H1 (cell line): ENCODE results near the gene WDR59. TPM values are rescaled to one million over a fixed set of nuclear protein-coding genes. Genes with fewer than 3 reads are reported as not detected.

Experiments
- CTCF ChIA-PET: fragments of 300-600 bp; sonication (Branson Sonifier 250); formaldehyde crosslinking; loops from one replicate; lab custom pipeline; 2021; ENCODE audit not compliant: partially characterized antibody; lab: Charles Lee
- POLR2A ChIA-PET: fragments of 300-600 bp; sonication (Branson Sonifier 250); formaldehyde crosslinking; loops from one replicate; lab custom pipeline; 2021; ENCODE audit warnings: inconsistent platforms; ENCODE audit not compliant: partially characterized antibody; lab: Charles Lee
- DNase-seq, 2 experiments: peaks; one replicate each; pipeline versions ENCODE4 v3.0.0 to v3.0.0-alpha.2; 2010 to 2022; ENCODE audit warnings: low spot score in 2 of 2, low read depth in 1 of 2, mixed read lengths in 1 of 2
- FAIRE-seq: peaks from 2 replicates; lab custom pipeline; 2011; peaks lifted over from hg19 to GRCh38; lab: Jason Lieb, UNC
- H2AFZ ChIP-seq: 2 replicates; pipeline ENCODE4 v1.8.1; 2012; ENCODE audit warnings: low read length, inconsistent platforms
- H2AK5ac ChIP-seq: 2 replicates; pipeline ENCODE4 v1.6.1; 2013; ENCODE audit warnings: low read depth, low read length
- H2BK120ac ChIP-seq: replicated peaks from 2 replicates; pipeline ENCODE3; 2013; ENCODE audit warnings: low read depth, low read length, inconsistent platforms
- H2BK12ac ChIP-seq: 2 replicates; pipeline ENCODE4 v1.6.1; 2013; ENCODE audit warnings: low read depth, low read length
- H2BK15ac ChIP-seq: 2 replicates; pipeline ENCODE4 v1.6.1; 2013; ENCODE audit warnings: low read length
- H2BK20ac ChIP-seq: 2 replicates; pipeline ENCODE4 v1.6.1; 2013; ENCODE audit warnings: low read length
- H2BK5ac ChIP-seq: 2 replicates; pipeline ENCODE4 v1.6.1; 2013; ENCODE audit warnings: low read depth, low read length
- H3K14ac ChIP-seq: 2 replicates; pipeline ENCODE4 v1.6.1; 2013; ENCODE audit warnings: inconsistent platforms; ENCODE audit not compliant: insufficient read length
- H3K18ac ChIP-seq: 2 replicates; pipeline ENCODE4 v1.6.1; 2013; ENCODE audit warnings: low read length; ENCODE audit errors: extremely low read depth
- H3K23ac ChIP-seq: 2 replicates; pipeline ENCODE4 v1.6.1; 2013; ENCODE audit warnings: inconsistent platforms; ENCODE audit not compliant: insufficient read length
- H3K23me2 ChIP-seq: 2 replicates; pipeline ENCODE4 v1.6.1; 2013; ENCODE audit warnings: low read depth, low read length
- H3K27ac ChIP-seq: 2 replicates; pipeline ENCODE4 v1.6.1; 2011; ENCODE audit warnings: low read depth, low read length, inconsistent platforms
- H3K27me3 ChIP-seq, 4 experiments: replicated peaks in 1 of 4; 1 replicate in 1 of 4; 2 replicates in 3 of 4; pipeline versions ENCODE4 v1.6.1 to v1.8.1; 2011 to 2013; ENCODE audit warnings: low read length in 3 of 4, mild to moderate bottlenecking in 3 of 4, inconsistent platforms in 2 of 4, mixed read lengths in 2 of 4, moderate library complexity in 1 of 4; ENCODE audit not compliant: control insufficient read depth in 3 of 4, insufficient read depth in 3 of 4; ENCODE audit errors: extremely low read depth in 1 of 4
- H3K36me3 ChIP-seq, 4 experiments: 2 replicates each; pipeline versions ENCODE4 v1.6.1 to v1.8.1; 2011 to 2013; ENCODE audit warnings: mild to moderate bottlenecking in 4 of 4, low read length in 3 of 4, moderate library complexity in 2 of 4, control low read depth in 1 of 4, inconsistent platforms in 1 of 4; ENCODE audit not compliant: insufficient read depth in 4 of 4, control insufficient read depth in 2 of 4
- H3K4ac ChIP-seq: replicated peaks from 2 replicates; pipeline ENCODE3; 2013; ENCODE audit warnings: low read length, low read depth, mixed read lengths, inconsistent platforms; ENCODE audit not compliant: insufficient read length
- H3K4me1 ChIP-seq, 4 experiments: replicated peaks in 1 of 4; 1 replicate in 1 of 4; 2 replicates in 3 of 4; pipeline versions ENCODE4 v1.6.1 to v1.8.1; 2011 to 2013; ENCODE audit warnings: low read length in 3 of 4, inconsistent platforms in 2 of 4, mixed read lengths in 1 of 4; ENCODE audit not compliant: insufficient read depth in 4 of 4, control insufficient read depth in 3 of 4
- H3K4me2 ChIP-seq, 2 experiments: 2 replicates each; pipeline versions ENCODE4 v1.6.1 to v1.8.1; 2011 to 2013; ENCODE audit warnings: low read depth in 2 of 2, low read length in 2 of 2, control low read depth in 1 of 2, inconsistent platforms in 1 of 2, mild to moderate bottlenecking in 1 of 2; ENCODE audit not compliant: insufficient read depth in 1 of 2
- H3K4me3 ChIP-seq, 4 experiments: fragments of 200-600, 300-600 bp in 1 of 4; sonication (generic), shearing (Covaris generic), sonication (Bioruptor Twin) in 1 of 4; 2 replicates each; pipeline versions ENCODE4 v1.5.1 to v1.8.1; 2011 to 2016; ENCODE audit warnings: low read length in 4 of 4, low read depth in 3 of 4, control low read depth in 2 of 4, inconsistent platforms in 2 of 4, mild to moderate bottlenecking in 2 of 4, mixed read lengths in 1 of 4, moderate library complexity in 1 of 4; ENCODE audit not compliant: insufficient read depth in 2 of 4; ENCODE audit errors: extremely low read depth in 1 of 4
- H3K56ac ChIP-seq: replicated peaks from 2 replicates; pipeline ENCODE3; 2013; ENCODE audit warnings: low read depth, mild to moderate bottlenecking, mixed read lengths, low read length, inconsistent platforms; ENCODE audit not compliant: insufficient read length
- H3K79me1 ChIP-seq: 2 replicates; pipeline ENCODE4 v1.6.1; 2013; ENCODE audit warnings: low read depth, low read length, control low read depth
- H3K79me2 ChIP-seq, 2 experiments: 2 replicates each; pipeline versions ENCODE4 v1.6.1 to v1.8.1; 2012 to 2013; ENCODE audit warnings: low read length in 2 of 2, mild to moderate bottlenecking in 2 of 2, inconsistent platforms in 1 of 2; ENCODE audit not compliant: insufficient read depth in 2 of 2, control insufficient read depth in 1 of 2
- H3K9ac ChIP-seq, 4 experiments: replicated peaks in 1 of 4; 1 replicate in 1 of 4; 2 replicates in 3 of 4; pipeline versions ENCODE4 v1.6.1 to v1.8.1; 2011 to 2013; ENCODE audit warnings: low read depth in 3 of 4, low read length in 3 of 4, control low read depth in 2 of 4, mild to moderate bottlenecking in 2 of 4, moderate library complexity in 2 of 4, inconsistent platforms in 1 of 4; ENCODE audit errors: extremely low read depth in 1 of 4
- H3K9me3 ChIP-seq, 2 experiments: 2 replicates each; pipeline versions ENCODE4 v1.6.1 to v1.8.1; 2012 to 2013; ENCODE audit warnings: mild to moderate bottlenecking in 2 of 2, moderate library complexity in 2 of 2, control low read depth in 1 of 2, inconsistent platforms in 1 of 2, low read depth in 1 of 2, low read length in 1 of 2, mixed read lengths in 1 of 2; ENCODE audit not compliant: insufficient read depth in 2 of 2
- H4K20me1 ChIP-seq, 2 experiments: replicated peaks in 1 of 2; 2 replicates each; pipeline versions ENCODE3 to v1.8.1; 2011 to 2013; ENCODE audit warnings: inconsistent platforms in 2 of 2, low read length in 2 of 2, mild to moderate bottlenecking in 1 of 2; ENCODE audit not compliant: insufficient read depth in 2 of 2, control insufficient read depth in 1 of 2
- H4K5ac ChIP-seq: 2 replicates; pipeline ENCODE4 v1.6.1; 2013; ENCODE audit warnings: low read length, low read depth, mixed read lengths, inconsistent platforms; ENCODE audit not compliant: insufficient read length
- H4K8ac ChIP-seq: 2 replicates; pipeline ENCODE4 v1.8.0; 2013; ENCODE audit warnings: mild to moderate bottlenecking, moderate library complexity, low read length, inconsistent platforms; ENCODE audit not compliant: insufficient read depth; ENCODE audit errors: extremely low read depth
- H4K91ac ChIP-seq: replicated peaks from 2 replicates; pipeline ENCODE3; 2013; ENCODE audit warnings: low read length, mixed read lengths, inconsistent platforms; ENCODE audit not compliant: insufficient read length
- CHD1 ChIP-seq: IDR thresholded peaks from 2 replicates; pipeline ENCODE4 v1.6.1; 2012; ENCODE audit warnings: low read depth, low read length, improper control_type of control experiment
- RNF2 ChIP-seq: fragments of 200-900, 300-1000 bp; sonication (generic); IDR thresholded peaks from 2 replicates; pipeline ENCODE4 v1.7.1; 2016; ENCODE audit warnings: borderline replicate concordance, low read depth, mild to moderate bottlenecking, antibody characterized with exemption, low read length; ENCODE audit not compliant: poor library complexity, severe bottlenecking; ENCODE audit errors: missing control alignments
- SIRT6 ChIP-seq: IDR thresholded peaks from one replicate; pipeline ENCODE4 v1.7.1; 2012; ENCODE audit warnings: low read length, inconsistent platforms
- WGBS, 2 experiments: shearing (Covaris generic) in 1 of 2; methylation state at CpG; one replicate each; pipeline versions ENCODE4 v1.1.6 to v1.1.7; 2013 to 2015; ENCODE audit warnings: low lambda C conversion rate in 2 of 2, mixed read lengths in 2 of 2, inconsistent platforms in 1 of 2, low coverage in 1 of 2, missing lambda C conversion rate in 1 of 2; ENCODE audit not compliant: insufficient replicate concordance in 2 of 2, insufficient coverage in 1 of 2, insufficient read length in 1 of 2; ENCODE audit errors: extremely low coverage in 1 of 2, missing lambda C conversion rate in 1 of 2; 5-methylcytosine and 5-hydroxymethylcytosine counted together
- polyA plus RNA-seq, 7 experiments: library from polyadenylated mRNA; depleted of rRNA in 3 of 7; stranded (reverse) in 5 of 7; unstranded in 2 of 7; fragments of >200 nt in 5 of 7; fragments of 200-250 nt in 2 of 7; gene quantifications; 1 replicate in 5 of 7; 2 replicates in 1 of 7; 4 replicates in 1 of 7; pipeline versions ENCODE4 v1.2.1 to v1.2.3, GENCODE V29; 2011 to 2013; ENCODE audit warnings: missing spikeins in 2 of 7, mixed read lengths in 2 of 7
- total RNA-seq: library from RNA; stranded (reverse); fragmentation: NEBNext Ultra II Directional; extraction: Animal tissue kit (Norgen Biotek cat#: 25700); gene quantifications from 2 replicates; pipeline ENCODE4 v1.2.1, GENCODE V29; 2021

The WDR59 gene
- total and polyA plus RNA-seq, 2 of the 8 experiments (the other 6 are each of a cell fraction or from before 2014, with no cell fraction given) = 84.2 to 124 TPM

- CTCF ChIA-PET = interaction anchor here (1.0 to 6.0 kb wide), 7 partner anchors 15 to 119 kb away, joined by 4 to 44 read pairs (median 5); no protein-coding TSS in a partner anchor
- no peak overlapping the region for H3K4me2 ChIP-seq
- no peak overlapping the region for H3K4me3 ChIP-seq
- no peak overlapping the region for H3K9ac ChIP-seq
- POLR2A ChIA-PET = no interaction called here
- peaks cover 2 to 15% (median 7%) of the 10 kb centered on the region in 4 experiments; a peak in 5 of 7 replicates for H3K4me1 ChIP-seq
- DNase-seq = no peak
- no peak overlapping the region for H3K27ac ChIP-seq
- H3K79me1 ChIP-seq = peaks cover 16% of the 10 kb centered on the region
- no peak overlapping the region for H4K8ac ChIP-seq
- no peak for TF ChIP-seq SIRT6
- TF ChIP-seq CHD1 = no peak
- TF ChIP-seq RNF2 = no peak
- TF ChIP-seq, all 59 proteins: peak for 0
- no peak overlapping the region for H2BK120ac ChIP-seq
- no peak overlapping the region for H2BK12ac ChIP-seq
- no peak overlapping the region for H2AFZ ChIP-seq
- H3K56ac ChIP-seq = no peak overlapping the region
- no peak overlapping the region for H3K4ac ChIP-seq
- H3K27me3 ChIP-seq = no peaks in the 10 kb centered on the region; a peak in 1 of 7 replicates
- no peak overlapping the region for H4K91ac ChIP-seq
- no peak for FAIRE-seq
- no peak overlapping the region for H3K18ac ChIP-seq
- H2BK5ac ChIP-seq = no peak overlapping the region
- H3K14ac ChIP-seq = no peak overlapping the region
- H3K9me3 ChIP-seq = no peaks in the 10 kb centered on the region
- 90% methylated on average over 3 of the region's 3 CpGs; no CpG with 5 or more reads in 1 of the 2 experiments for WGBS, 2 experiments
- no peak overlapping the region for H4K5ac ChIP-seq
- no peak overlapping the region for H3K23ac ChIP-seq
- peaks cover 20 to 35% of the 10 kb centered on the region in 2 experiments for H4K20me1 ChIP-seq
- peaks cover 9% of the 10 kb centered on the region for H3K23me2 ChIP-seq
- H3K79me2 ChIP-seq = peaks cover 45 to 97% of the 10 kb centered on the region in 2 experiments
- no peaks in the 10 kb centered on the region for H3K36me3 ChIP-seq
- no peak overlapping the region for H2AK5ac ChIP-seq
- no peak overlapping the region for H2BK15ac ChIP-seq
- no peak overlapping the region for H2BK20ac ChIP-seq
These were observed 19.5 kb upstream of the WDR59 start for GRCh38 chr16:75004460-75004859.
